K562 (cell line): ENCODE data around the gene SBNO1. TPM values are rescaled to one million over a fixed set of nuclear protein-coding genes. Genes with fewer than 3 reads are reported as not detected.

Source experiments
- ATAC-seq: fragments of 200-7000 bp; cut with Tn5 transposase; 3 replicates; pipeline ENCODE4 v1.9.1; 2020; ENCODE audit warnings: moderate library complexity
- BruUV-seq: library from RNA; stranded (reverse); fragments of 400-500 nt; replicated peaks from 2 replicates; lab custom pipeline; 2021; lab: Mats Ljungman, UMichigan
- CTCF ChIA-PET: fragments of 300-600 bp; formaldehyde crosslinking; extraction: SDS; loops from one replicate; lab custom pipeline; 2021; ENCODE audit warnings: low intra/inter-chr PET ratio; lab: Yijun Ruan, JAX
- POLR2A ChIA-PET: fragments of 300-600, 350-650 bp; sonication (Branson Sonifier 250); formaldehyde crosslinking; extraction: SDS; loops from one replicate; lab custom pipeline; 2021; ENCODE audit warnings: antibody characterized with exemption, inconsistent platforms; lab: Yijun Ruan, JAX
- DNase-seq, 4 experiments: peaks; one replicate each; pipeline versions ENCODE4 v3.0.0 to v3.0.0-alpha.2; 2011 to 2018; ENCODE audit warnings: low spot score in 3 of 4, mixed read lengths in 3 of 4; ENCODE audit errors: extremely low read depth in 1 of 4
- FAIRE-seq: peaks from 2 replicates; lab custom pipeline; 2011; peaks lifted over from hg19 to GRCh38; lab: Jason Lieb, UNC
- H2AFZ ChIP-seq: 2 replicates; pipeline ENCODE4 v1.6.0; 2011; ENCODE audit warnings: low read depth, low read length, control low read depth, inconsistent platforms
- H3K27ac ChIP-seq: fragments of 200-600 bp; 3 replicates; pipeline ENCODE4 v1.8.0; 2011; ENCODE audit warnings: low read depth, mild to moderate bottlenecking, control low read depth, inconsistent platforms, low read length, moderate library complexity, mixed read lengths; ENCODE audit errors: extremely low read depth
- H3K27me3 ChIP-seq, 2 experiments: fragments of 300-600 bp in 1 of 2; 2 replicates in 1 of 2; 3 replicates in 1 of 2; pipeline versions ENCODE4 v1.6.0 to v1.8.0; 2011; ENCODE audit warnings: inconsistent platforms in 2 of 2, low read length in 2 of 2, mild to moderate bottlenecking in 1 of 2, mixed read lengths in 1 of 2, moderate library complexity in 1 of 2; ENCODE audit not compliant: control insufficient read depth in 2 of 2, insufficient read depth in 2 of 2
- H3K36me3 ChIP-seq: fragments of 300-600 bp; 3 replicates; pipeline ENCODE4 v1.8.0; 2011; ENCODE audit warnings: mild to moderate bottlenecking, low read length, inconsistent platforms; ENCODE audit not compliant: control insufficient read depth, insufficient read depth
- H3K4me1 ChIP-seq, 2 experiments: fragments of 200-600 bp in 1 of 2; replicated peaks in 1 of 2; 2 replicates in 1 of 2; 3 replicates in 1 of 2; pipeline versions ENCODE4 v1.5.1 to v1.8.0; 2011; ENCODE audit warnings: inconsistent platforms in 2 of 2, low read length in 2 of 2, mild to moderate bottlenecking in 1 of 2, mixed read lengths in 1 of 2, moderate library complexity in 1 of 2; ENCODE audit not compliant: control insufficient read depth in 2 of 2, insufficient read depth in 2 of 2
- H3K4me2 ChIP-seq: 2 replicates; pipeline ENCODE4 v1.6.1; 2011; ENCODE audit warnings: low read length, control low read depth, inconsistent platforms, mixed read lengths; ENCODE audit not compliant: insufficient read depth
- H3K4me3 ChIP-seq: fragments of 200-600 bp; sonication (generic), shearing (Covaris generic); 2 replicates; pipeline ENCODE4 v1.5.1; 2016; ENCODE audit warnings: control low read depth, inconsistent platforms
- H3K79me2 ChIP-seq: fragments of 200-600 bp; 3 replicates; pipeline ENCODE4 v1.8.0; 2011; ENCODE audit warnings: low read length, inconsistent platforms; ENCODE audit not compliant: control insufficient read depth, insufficient read depth
- H3K9ac ChIP-seq, 2 experiments: 2 replicates each; pipeline versions ENCODE4 v1.6.0 to v1.6.1; 2011; ENCODE audit warnings: low read depth in 2 of 2, low read length in 2 of 2, control low read depth in 1 of 2, inconsistent platforms in 1 of 2, mild to moderate bottlenecking in 1 of 2, mixed read lengths in 1 of 2; ENCODE audit not compliant: insufficient read depth in 1 of 2
- H3K9me1 ChIP-seq: one replicate; pipeline ENCODE4 v1.6.0; 2011; ENCODE audit warnings: inconsistent platforms, mild to moderate bottlenecking, low read length, moderate library complexity; ENCODE audit not compliant: control insufficient read depth, insufficient read depth
- H3K9me3 ChIP-seq: replicated peaks from 2 replicates; pipeline ENCODE4 v1.5.1; 2011; ENCODE audit warnings: low read depth, low read length, inconsistent platforms; ENCODE audit not compliant: control insufficient read depth, insufficient read depth
- H4K20me1 ChIP-seq: replicated peaks from 2 replicates; pipeline ENCODE4 v1.6.1; 2011; ENCODE audit warnings: low read length, inconsistent platforms, mixed read lengths; ENCODE audit not compliant: control insufficient read depth, insufficient read depth
- CHCHD3 ChIP-seq: fragments of 250-450 bp; sonication (Bioruptor Pico); IDR thresholded peaks from 2 replicates; pipeline ENCODE4 v2.1.2; 2022; ENCODE audit warnings: mild to moderate bottlenecking
- RB1 ChIP-seq: fragments of 450-650 bp; IDR thresholded peaks from 2 replicates; pipeline ENCODE4 v1.6.1; 2017; ENCODE audit warnings: low read depth, mild to moderate bottlenecking
- STAT5A ChIP-seq: IDR thresholded peaks from 2 replicates; pipeline ENCODE4 v1.6.1; 2012; ENCODE audit warnings: low read length, inconsistent platforms, borderline replicate concordance
- ZNF395 ChIP-seq: fragments of 200-800 bp; sonication (Bioruptor generic); IDR thresholded peaks from 2 replicates; pipeline ENCODE4 v1.6.1; 2017; ENCODE audit warnings: missing genetic modification characterization, missing compliant biosample characterization
- ZNF592 ChIP-seq: fragments of 450-650 bp; IDR thresholded peaks from 2 replicates; pipeline ENCODE4 v1.6.1; 2017; ENCODE audit warnings: antibody characterized with exemption, mild to moderate bottlenecking
- ZNF639 ChIP-seq, 2 experiments: fragments of 200-800 bp in 1 of 2; sonication (Bioruptor generic) in 1 of 2; sonication (generic) in 1 of 2; formaldehyde crosslinking in 1 of 2; IDR thresholded peaks in 1 of 2; conservative IDR thresholded peaks in 1 of 2; 2 replicates each; pipeline versions ENCODE4 v1.5.0 to v1.6.1; 2016 to 2020; ENCODE audit warnings: missing compliant biosample characterization in 1 of 2, missing genetic modification characterization in 1 of 2, missing genetic modification reagents in 1 of 2
- ZNF717 ChIP-seq: fragments of 250-450 bp; sonication (Bioruptor Pico); IDR thresholded peaks from 2 replicates; pipeline ENCODE4 v1.5.0; 2021
- WGBS: fragments of 100-300 bp; shearing (Covaris generic); methylation state at CpG from one replicate; pipeline ENCODE4 v1.1.6; 2016; ENCODE audit warnings: low coverage, mixed read lengths; ENCODE audit not compliant: insufficient coverage; ENCODE audit errors: missing lambda C conversion rate; 5-methylcytosine and 5-hydroxymethylcytosine counted together
- in situ Hi-C: fragments of 300-500 bp; cut with MboI; formaldehyde crosslinking; loops from 4 replicates; pipeline ENCODE4 v1.15.0; 2018; ENCODE audit warnings: inconsistent platforms, mixed read lengths
- intact Hi-C: fragments of 100-400 bp; cut with micrococcal nuclease; formaldehyde crosslinking; loops from 2 replicates; pipeline ENCODE4 v1.14.2; 2022
- polyA plus RNA-seq, 8 experiments: library from polyadenylated mRNA; depleted of rRNA in 4 of 8; stranded (reverse) in 5 of 8; unstranded in 3 of 8; fragments of >200 nt; fragmentation: Nextera tagmentation in 2 of 8; fragmentation: Illumina TruSeq in 1 of 8; extraction: Ambion mirVana in 2 of 8; extraction: Trizol in 1 of 8; gene quantifications; 2 replicates each; pipeline versions ENCODE4 v1.2.1 to v1.2.3, GENCODE V29; 2011 to 2014; ENCODE audit warnings: inconsistent platforms in 1 of 8, missing spikeins in 1 of 8
- total RNA-seq, 7 experiments: library from RNA; depleted of rRNA in 6 of 7; stranded (reverse); fragments of >200 nt in 6 of 7; fragmentation: Illumina TruSeq in 2 of 7; extraction: Trizol in 2 of 7; gene quantifications; 2 replicates each; pipeline versions ENCODE4 v1.2.1 to v1.2.3, GENCODE V29; 2011 to 2021; ENCODE audit warnings: low replicate concordance in 1 of 7

SBNO1 gene
- total and polyA plus RNA-seq, 9 of the 15 experiments (the other 6 are each of a cell fraction or from before 2014, with no cell fraction given) = 14.9 to 77.1 (median 35.9) TPM

- in situ Hi-C loops = no loop called here
- CTCF ChIA-PET = no interaction called here
- H3K9me1 ChIP-seq = no peaks in the 10 kb centered on the region
These were observed 104.6 kb downstream of the SBNO1 start for GRCh38 chr12:123260081-123260480.

More at GRCh38 chr12:123260081-123260480, 104.6 kb downstream of the SBNO1 start:
- no peaks in the 10 kb centered on the region for H3K79me2 ChIP-seq
- H3K4me3 ChIP-seq = no peak overlapping the region
- 80% methylated on average over 9 of the region's 9 CpGs for WGBS
- peaks cover 0 to 5% of the 10 kb centered on the region in 2 experiments; a peak in 3 of 5 replicates for H3K4me1 ChIP-seq
- H3K9me3 ChIP-seq = no peaks in the 10 kb centered on the region
- no peaks in the 10 kb centered on the region for H3K27me3 ChIP-seq
- no peak for ATAC-seq
- H3K36me3 ChIP-seq = peaks cover 79% of the 10 kb centered on the region
- H3K4me2 ChIP-seq = no peak overlapping the region
- H3K27ac ChIP-seq = no peak overlapping the region
- POLR2A ChIA-PET = no interaction called here
- FAIRE-seq = peak; percentile 15
- intact Hi-C loops = no loop called here
- TF ChIP-seq ZNF395 (CRISPR knock-in tag) (no peak), ZNF639 (CRISPR knock-in tag; conservative IDR thresholded peaks at IDR 0.05 in 1 of 2, IDR thresholded peaks at IDR 0.05 in 1 of 2) (no peak), CHCHD3 (CRISPR knock-in tag) (no peak), STAT5A (no peak), ZNF717 (CRISPR knock-in tag) (no peak), RB1 (no peak), ZNF592 (no peak)
- H2AFZ ChIP-seq = no peak overlapping the region
- BruUV-seq = no TSS peak
- DNase-seq = no peak
- no peaks in the 10 kb centered on the region for H4K20me1 ChIP-seq
- no peak overlapping the region for H3K9ac ChIP-seq
